ENCODE measurements around the gene SLC39A3.
"Not testable (repeated sequence)": the region's sequence is repeated elsewhere in the genome, so short reads cannot be mapped to it uniquely, and the experiment has no call there.

Gene SLC39A3

DNA sequence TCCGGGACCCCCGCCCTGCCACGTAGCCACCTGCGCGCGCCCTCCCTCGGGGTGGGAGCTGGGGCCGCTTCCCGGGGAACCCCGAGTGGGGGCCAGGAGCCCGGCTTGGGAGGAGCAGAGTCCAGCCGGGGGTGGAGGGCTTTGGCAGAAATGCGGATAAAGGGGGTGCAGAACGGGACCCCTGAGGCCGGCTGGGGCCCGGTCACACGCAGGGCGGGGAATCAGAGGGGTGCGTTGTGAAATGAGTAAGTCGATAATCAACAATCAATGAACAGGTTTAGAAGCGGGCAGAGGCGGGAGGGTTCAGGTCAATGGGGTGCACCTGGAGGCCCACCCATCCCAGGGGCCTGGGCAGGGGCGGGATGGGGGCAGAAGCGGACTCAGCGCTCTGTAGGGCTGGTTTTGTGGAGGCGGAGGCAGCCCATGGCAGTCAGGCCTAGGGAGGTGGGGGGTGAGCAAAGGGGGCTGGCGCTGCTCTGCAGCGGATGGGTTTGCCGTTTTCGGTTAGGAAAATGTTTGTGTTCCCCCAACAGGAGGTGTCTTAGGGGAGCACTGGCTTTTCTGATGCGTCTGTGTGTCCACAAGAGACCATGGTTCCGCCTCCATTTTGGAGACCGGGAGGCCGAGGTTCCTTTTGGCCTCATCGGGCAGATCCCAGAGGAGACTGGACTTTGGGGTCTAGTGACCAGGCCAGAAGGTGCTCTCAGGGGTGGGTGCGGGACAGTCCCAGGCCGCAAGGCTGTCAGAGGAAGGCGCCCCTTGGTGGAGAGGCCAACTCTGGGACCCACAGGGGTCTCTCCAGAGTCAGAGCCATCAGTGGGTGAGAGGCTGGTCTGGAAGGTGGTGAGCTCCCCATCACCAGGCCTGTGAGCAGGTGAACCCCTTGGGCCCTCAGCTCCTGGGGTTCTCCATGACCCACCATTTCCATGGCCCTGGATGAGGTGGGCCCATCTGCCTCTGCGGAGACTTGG is 18.0 kb downstream of the SLC39A3 start:
- no peak for DNase-seq

DNA sequence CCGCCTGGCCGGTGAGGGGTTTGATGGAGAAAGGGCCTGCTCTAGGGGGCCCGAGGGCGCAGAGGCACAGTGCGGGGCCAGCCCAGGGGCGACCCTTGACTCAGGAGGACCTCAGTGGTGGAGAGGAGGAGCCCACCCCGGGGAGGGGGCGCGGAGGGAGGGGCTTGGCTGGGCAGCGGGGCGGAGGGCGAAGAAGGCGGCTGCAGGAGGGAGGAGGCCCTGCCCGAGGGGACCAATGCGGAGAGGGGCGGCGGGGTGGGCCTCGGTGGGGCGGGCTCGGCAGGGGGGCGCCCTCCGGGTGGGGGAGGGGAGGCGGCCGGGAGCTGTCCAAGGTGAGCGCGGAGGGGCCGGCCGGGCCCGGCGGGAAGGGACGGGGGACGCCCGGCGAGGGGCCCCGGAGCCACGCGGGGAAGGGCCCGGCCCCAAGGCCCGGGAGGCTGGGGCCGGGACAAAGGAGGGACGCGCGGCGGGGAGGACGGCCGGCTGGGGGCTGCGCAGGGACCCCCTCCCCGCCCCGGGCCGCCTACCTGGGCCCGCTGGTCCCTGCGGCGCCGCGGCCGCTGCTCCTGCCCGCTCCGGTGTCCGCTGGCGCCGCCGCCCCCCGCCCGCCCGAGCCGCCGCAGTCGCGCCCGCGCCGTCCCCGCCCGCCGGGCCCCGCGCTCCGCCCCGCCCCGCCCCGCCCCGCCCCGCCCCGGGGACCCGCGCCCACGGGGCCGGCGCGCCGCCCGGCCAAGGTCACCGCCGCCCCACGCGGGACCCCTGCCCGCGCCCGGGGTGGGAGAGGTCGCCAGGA is 18.8 kb downstream of the SLC39A3 start, which contains the start of gene DIRAS1:
TSS of gene DIRAS1 (minus strand) at position 596 of the 793 bp plus-strand sequence. CDS start 3,566 bp downstream, outside the sequence.
- no peak for DNase-seq

DNA sequence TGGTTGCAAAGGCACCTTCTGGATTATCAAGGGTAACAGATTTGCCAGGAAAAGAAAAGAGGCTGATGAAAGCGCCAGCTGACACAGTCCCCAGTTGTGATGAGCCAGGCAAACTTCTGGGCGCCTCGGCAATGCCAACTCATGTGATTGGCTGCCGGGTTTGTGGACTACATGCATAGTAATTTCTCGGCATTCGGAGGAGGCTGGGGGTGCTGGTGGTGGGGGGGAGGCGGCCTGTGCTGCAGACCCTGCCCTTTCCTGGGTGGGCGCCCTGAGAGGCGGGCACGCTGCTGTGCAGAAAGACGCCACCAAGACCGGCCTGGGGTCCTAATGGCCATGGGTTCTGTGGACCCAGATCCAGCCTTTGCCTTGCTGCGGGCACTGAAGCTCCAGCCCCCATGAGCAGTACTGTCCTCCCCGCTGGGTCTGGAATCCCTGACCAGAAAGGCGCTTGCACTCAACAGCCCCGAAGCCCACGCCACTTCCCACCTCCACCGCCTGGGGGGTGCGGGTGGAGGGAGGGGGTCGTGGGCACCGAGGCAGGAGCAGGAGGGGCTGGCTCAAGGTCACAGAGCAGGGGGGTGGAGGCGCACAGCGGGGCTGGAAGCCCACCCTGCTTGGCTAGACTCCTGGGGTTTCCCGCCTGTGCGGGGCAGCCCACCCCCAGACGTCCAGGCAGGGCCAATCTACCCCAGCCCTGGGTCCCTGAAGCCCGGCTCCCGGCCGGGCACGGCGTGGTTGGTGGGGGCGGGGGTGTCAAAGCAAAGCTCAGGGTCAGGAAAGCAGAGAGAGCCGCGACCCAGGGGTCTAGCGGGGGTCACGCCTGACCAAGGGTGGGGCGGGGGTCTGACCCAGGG is 19.7 kb downstream of the SLC39A3 start:
- peak; percentile 28 for DNase-seq

DNA sequence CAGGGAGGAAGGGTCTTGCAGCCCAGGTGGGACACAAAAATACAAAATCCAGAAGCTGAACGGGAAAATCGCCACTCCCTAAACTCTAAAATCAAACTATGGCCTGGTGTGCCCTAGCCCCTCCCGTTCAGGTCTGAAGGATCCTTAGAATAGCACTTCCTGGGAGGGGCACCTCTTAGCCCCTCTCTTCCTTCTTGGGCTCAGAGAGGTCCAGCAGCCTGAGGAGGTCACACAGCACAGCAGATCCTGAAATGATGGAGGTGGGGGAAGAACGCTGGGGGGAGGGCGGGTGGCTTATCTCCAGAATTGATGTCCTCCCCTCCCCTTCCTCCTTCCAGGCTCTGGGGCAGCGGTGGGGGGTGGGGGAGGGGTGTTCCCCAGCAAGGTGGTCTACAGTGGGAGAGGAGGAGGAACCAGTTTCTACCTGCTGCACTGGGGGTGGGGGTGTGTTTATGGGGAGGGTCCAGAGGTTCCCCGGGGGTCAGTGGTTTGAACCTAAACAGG is 20.5 kb downstream of the SLC39A3 start:
- no peak for DNase-seq

DNA sequence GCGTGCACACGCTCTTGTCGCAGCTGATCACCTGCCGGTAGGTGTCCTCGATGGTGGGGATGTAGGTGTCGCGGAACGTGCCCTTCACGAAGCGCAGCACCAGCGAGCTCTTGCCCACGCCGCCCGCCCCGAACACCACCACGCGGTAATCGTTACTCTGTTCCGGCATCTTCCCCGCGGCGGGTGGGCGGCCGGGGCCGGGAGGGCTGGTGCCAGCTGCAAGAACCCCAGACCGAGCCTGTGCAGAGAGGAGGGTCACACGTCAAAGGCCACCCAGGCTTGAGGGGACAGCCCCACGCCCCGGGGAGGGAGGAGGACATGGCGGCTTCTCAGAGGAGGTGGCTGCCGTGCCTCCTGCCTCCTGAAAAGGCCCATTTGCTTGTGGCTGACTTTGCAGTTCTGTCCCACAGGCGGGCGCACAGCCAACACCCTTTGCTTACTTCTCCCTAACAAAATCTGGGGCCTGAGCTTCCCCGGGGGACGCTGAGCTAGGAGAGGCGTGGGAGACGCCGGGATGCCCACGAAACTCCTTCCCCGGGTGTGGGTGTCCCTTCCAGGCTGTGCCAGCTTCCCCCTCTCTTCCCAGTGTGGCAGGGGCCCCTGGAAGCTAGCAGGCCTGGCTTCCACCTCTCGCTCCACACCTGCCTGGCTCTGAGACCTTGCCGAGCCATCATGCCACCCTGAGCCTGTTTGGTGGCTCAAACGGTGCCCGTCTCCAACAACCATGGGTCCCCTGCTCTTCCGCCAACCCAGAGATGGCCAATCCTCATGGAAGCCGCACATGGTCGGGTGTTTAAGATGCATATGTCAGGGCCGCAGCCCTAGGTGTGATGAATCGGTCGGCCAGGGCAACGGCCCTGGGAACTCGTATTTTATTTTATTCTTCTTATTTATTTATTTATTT is 21.9 kb downstream of the SLC39A3 start:
- no peak for DNase-seq

DNA sequence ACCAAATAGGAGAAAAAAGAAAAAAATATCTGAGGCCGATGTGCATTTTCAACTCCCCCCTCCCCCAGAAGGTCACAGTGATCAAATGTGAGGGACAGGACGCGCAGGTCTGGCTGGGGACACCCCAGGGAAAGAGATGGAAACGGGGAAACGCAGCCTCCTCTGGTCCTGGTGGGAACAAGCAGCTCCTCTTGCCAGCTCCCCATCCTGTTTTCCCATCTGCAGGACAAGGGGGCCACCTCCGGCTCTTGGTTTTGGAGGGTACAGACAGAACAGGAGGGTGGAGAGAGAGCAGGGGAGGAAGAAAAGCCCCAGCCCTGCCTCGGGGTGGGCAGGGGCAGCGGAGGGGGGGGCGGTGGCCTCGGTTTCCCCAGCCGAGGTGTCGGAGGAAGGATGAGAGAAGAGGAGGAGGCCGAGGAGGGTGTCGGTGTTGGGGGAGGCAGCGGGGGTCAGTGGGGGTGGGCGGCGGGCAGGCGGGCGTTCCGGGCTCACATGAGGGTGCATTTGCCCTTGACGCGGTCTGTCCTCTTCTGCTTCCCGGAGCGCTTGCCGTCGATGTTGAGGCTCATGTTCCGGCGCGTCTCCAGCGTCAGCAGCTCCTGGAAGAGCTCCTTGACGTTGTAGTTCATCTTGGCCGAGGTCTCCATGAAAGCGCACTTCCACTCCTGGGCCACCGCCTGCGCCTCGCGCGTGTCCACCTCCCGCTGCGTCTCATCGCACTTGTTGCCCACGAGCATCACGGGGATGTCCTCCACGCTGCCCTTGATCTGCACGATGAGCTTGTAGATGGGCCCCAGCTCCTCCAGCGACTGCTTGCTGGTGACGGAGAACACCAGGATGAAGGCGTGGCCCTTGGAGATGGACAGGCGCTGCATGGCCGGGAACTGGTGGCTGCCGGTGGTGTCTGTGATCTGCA is 22.8 kb downstream of the SLC39A3 start:
- DNase-seq: no peak

DNA sequence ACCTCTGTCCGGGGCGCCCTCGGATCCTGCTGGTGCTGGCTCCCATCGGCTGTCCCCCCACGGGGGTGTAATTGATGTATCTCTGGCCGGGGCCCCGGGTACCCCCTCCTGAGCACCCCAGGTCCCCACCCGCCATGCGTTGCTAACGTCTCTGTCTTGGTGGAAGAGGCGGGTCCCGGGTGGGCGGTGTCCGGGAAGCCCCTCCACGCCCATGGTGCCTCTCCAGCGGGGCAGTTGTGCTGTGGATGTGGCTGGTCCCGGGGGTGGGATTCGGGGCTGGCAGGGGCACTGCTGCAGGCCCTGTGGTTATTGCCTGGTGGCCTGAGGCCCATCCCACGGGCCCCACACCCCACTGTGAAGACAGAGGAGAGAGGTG is 23.6 kb downstream of the SLC39A3 start:
- DNase-seq: no peak

DNA sequence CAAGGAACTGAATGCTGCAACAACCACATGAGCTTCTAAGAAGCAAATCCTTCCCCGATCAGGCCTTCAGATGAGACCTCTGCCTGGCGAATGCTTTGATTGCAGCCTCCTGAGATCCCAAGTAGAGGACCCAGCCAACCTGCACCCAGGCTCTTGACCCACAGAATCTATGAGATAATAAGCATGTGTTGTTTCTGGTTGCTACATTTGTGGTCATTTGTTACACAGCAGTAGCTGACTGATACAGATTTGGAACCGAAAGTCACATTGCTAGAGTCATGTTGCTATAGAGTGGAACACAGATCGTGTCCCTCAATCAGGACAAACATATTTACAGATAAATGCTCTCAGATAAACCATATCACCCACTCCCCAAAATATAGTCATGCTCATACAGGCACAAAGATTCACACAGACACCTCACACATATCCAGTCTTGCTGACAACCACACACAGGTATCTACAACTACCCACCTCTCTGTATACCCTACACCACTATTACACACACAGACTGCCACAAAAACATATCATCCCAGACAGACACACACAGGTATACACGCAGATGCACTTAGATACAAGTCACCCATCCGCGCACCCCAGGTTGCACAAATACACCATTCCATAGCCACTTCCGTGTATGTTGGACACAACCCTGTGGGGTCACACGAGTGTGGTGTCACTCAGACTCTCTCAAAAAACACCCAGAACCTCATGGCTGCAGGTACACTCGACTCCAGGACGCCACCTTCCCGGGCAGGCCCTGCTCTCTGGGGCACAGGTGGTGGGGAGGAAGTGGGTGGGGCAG is 24.1 kb downstream of the SLC39A3 start:
- no peak for DNase-seq

DNA sequence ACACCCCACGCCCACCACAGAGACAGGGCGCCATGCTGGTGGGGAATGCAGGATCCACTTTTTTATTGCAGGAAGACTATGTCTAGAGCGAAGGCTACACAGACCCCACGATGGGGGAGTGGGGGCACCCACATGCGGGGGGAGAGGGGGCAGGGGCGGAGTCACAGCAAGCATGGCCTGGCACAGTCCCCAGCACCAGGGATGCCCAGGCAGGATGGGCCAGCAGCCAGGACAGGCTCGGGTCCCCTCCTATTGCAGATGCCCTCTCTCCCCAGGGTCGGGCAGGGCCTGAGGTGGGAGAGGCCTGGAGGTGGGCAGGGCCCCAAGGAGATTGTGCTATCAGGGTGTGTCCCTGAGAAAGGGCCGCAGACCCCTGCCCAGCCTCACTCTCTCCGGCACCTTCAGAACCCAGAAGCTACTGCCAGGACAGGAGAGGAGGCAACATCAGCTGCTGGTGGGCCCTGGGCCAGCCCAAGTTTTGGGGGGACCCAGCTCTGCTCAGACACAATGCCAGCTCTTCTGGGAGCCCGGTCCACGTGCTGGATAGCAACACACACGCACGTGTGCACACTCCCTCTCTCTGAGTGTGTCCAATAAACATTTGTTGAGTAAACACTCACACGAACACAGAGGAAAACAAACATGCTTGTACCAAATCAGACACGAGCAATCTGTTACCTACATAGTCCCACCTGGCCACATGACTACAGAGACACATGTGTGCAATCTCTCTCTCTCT is 25.1 kb downstream of the SLC39A3 start:
- DNase-seq: no peak

DNA sequence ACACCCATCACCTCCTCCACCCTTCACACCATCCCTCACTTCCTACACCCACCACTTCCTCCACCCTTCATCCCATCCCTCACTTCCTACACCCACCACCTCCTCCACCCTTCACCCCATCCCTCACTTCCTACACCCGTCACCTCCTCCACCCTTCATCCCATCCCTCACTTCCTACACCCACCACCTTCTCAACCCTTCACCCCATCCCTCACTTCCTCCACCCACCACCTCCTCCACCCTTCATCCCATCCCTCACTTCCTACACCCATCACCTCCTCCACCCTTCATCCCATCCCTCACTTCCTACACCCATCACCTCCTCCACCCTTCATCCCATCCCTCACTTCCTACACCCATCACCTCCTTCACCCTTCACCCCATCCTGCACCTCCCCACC is 25.7 kb downstream of the SLC39A3 start:
- not testable (repeated sequence) for DNase-seq

DNA sequence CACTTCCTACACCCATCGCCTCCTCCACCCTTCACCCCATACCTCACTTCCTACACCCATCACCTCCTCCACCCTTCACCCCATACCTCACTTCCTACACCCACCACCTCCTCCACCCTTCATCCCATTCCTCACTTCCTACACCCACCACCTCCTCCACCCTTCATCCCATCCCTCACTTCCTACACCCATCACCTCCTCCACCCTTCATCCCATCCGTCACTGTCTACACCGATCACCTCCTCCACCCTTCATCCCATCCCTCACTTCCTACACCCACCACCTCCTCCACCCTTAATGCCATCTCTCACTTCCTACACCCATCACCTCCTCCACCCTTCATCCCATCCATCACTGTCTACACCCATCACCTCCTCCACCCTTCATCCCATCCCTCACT is 26.6 kb downstream of the SLC39A3 start:
- not testable (repeated sequence) for DNase-seq

DNA sequence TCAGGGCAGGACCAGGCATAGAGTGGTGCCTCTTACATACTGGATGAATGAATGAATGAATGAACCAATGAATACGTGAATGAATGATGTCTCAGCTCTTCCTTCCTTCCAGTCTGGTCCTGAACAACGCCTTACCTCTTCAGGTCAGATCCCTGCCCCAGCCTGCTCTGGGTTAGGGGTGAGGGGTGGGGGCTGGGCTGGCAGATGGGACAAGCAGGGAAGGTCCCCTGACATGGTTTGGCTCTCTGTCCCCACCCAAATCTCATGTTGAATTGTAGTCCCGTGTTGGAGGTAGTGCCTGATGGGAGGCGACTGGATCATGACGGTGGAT is 28.0 kb downstream of the SLC39A3 start:
- DNase-seq: no peak

DNA sequence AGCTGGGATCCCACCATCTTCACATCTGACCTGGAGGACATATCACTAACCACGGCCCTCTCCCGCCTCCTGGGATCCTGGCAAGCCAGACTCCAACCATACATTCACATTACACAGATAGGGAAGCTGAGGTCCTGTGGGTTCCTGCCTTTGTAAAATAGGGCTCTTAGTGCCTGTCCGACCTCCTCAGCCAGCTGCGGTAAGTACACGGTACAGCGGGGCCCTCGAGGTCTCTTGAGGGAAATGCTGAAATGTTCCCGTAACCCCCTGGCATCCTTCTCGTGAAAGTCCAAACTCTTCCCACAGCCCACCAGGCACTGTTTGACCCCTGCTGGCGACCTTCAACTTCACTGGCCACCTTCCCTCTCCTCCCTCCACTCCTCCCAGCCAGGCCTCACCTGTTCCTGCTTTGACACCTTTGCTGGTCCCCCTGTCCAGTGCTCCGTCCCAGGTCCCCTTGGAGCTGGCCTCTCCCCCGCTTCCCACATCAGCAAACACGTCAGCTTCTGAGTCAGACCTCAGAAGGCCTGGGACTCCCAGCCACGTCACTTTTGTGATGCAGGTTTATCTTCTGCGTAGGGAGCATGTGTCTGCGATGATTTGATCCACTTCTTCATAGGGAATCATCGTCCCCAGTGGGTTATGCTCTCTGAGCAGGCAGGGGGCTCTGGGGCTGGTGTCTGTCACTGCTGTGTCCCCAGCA is 28.5 kb downstream of the SLC39A3 start:
- no peak for DNase-seq

DNA sequence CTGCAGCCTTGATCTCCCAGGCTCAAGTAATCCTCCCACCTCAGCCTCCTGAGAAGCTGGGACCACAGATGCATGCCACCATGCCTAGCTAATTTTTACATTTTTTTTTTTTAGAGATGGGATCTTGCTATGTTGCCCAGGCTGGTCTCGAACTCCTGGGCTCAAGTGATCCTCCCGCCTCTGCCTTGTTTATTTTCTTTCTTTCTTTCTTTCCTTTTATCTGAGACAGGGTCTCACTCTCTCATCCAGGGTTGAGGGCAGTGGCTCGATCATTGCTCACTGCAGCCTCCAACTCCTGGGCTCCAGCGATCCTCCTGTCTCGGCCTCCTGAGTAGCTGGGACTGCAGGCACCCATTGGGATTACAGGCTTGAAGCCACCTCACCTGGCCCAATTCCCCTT is 33.6 kb downstream of the SLC39A3 start:
- DNase-seq: no peak

DNA sequence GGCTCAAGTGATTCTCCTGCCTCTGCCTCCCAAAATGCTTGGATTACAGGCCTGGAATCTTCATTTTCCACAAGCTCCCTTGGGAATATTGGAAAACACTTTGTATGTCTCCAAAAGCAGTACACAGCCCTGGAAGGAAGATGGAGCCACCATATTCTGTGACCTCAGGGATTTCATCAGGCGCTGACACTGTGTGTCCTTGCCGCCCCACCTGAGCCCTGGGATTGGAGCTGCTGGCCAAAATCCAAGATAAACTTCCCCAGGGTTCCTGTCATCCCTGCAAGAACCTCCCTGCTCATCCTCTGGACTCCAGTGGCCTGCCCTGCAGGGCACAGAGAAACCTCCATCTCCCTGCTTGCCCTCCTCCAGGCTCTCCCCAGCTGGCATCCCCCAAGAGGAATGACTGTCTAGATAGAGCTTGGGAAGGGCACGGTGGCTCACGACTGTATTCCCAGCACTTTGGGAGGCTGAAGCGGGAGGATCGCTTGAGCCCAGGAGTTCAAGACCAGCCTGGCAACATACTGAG is 36.1 kb downstream of the SLC39A3 start:
- DNase-seq: no peak

DNA sequence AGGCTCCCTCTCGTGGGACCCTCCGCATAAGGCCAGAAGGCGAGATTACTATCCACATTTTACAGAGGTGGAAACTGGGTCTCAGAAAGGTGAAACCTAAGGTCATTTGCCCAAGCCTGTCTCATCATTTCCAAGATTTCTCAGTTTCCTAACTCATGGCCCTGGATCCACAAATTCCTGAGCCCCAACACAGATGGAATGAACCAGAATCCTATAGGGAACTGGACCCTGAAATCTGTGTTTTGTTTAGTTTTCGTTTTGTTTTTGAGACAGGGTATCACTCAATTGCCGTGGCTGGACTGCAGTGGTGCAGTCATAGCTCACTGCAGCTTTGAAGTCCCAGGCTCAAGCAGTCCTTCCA is 36.8 kb downstream of the SLC39A3 start:
- no peak for DNase-seq

DNA sequence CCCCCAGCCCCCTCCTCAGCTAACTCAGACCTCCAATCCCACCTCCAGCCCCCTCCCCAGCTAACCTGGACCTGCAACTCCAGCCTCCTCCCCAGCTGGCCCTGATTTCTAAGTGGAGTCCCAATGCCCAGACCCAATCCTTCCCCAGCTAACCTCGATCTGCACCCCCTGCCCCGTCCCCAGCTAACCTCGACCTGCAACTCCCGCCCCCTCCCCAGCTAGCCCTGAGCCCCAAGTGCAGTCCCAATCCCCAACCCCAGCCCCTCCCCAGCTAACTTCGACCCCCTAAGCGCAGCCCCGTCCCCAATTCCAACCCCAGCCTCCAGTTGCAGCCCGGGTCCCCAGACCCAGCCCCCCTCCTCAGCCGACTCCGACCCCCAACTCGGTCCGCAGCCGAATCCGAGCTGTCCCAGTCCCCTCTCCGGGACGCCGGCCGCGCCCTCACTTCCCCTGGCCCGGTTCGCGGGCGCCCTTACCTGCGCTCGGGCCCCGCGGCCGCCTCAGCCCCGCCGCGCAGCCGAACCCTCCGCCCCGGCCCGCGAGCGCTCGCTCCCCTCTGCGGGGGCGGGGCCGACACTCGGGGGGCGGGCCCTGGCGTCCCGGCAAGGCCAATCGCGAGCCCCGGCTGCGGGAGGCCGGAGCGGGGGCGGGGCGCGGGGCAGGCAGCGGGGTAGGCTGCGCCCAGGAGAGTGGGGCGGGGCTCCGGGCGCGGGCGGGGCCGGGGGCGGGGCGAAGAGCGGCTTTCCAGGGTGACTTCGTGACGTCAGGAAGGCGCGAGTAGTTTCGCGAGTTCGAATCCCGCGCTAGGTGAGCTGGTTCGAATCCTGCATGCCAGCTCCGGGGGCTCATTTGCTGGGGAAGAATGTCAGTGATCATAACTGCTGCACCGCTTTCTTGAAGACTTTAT is 37.4 kb downstream of the SLC39A3 start, which contains the start of gene GNG7:
TSS of gene GNG7 (minus strand) at position 525 of the 907 bp plus-strand sequence. CDS start 182,006 bp downstream, outside the sequence.
- peak; percentile 86 for DNase-seq

Data from hematopoietic multipotent progenitor cell treated with erythropoietin and hydrocortisone succinate and interleukin-3 and kit ligand, for 8 days (in vitro differentiated cells).